Panc1 (cell line): ENCODE measurements around the gene MGMT.
"Not testable (repeated sequence)": the region's sequence is repeated elsewhere in the genome, so short reads cannot be mapped to it uniquely, and the experiment has no call there.

Experiments
- CTCF ChIP-seq: fragments of 450-650 bp; IDR thresholded peaks from 2 replicates; pipeline ENCODE4 v1.5.1; 2017; ENCODE audit warnings: mild to moderate bottlenecking
- REST ChIP-seq, 2 experiments: IDR thresholded peaks; 2 replicates each; pipeline ENCODE4 v1.6.1; 2011 to 2012; ENCODE audit warnings: low read depth in 2 of 2, control low read depth in 1 of 2, low read length in 1 of 2, mild to moderate bottlenecking in 1 of 2, moderate library complexity in 1 of 2; ENCODE audit not compliant: insufficient read depth in 1 of 2

- not testable (repeated sequence) for TF ChIP-seq CTCF; REST (IDR thresholded peaks at IDR 0.05; ENCODE audit: insufficient read depth in 1 of 2, low read depth in 2 of 2, low read length in 1 of 2)
Measured at GRCh38 chr10:129435724-129436123, 31.3 kb upstream of the MGMT start.
